ENCODE results near the gene C11orf68. TPM values are rescaled to one million over a fixed set of nuclear protein-coding genes. Genes with fewer than 3 reads are reported as not detected.

Gene C11orf68
- total RNA-seq, 1 donor from 2014 or later = 31.2 TPM

GRCh38 chr11:65886826-65887722 lies 31.8 kb downstream of the C11orf68 start:
- H3K4me3 Mint-ChIP-seq = peak overlapping the region; percentile 98
- H3K36me3 Mint-ChIP-seq = peaks cover 5% of the 10 kb centered on the region
- no peaks in the 10 kb centered on the region for H3K9me3 Mint-ChIP-seq
- peak overlapping the region; percentile 83 for H3K27ac Mint-ChIP-seq
- TF ChIP-seq CTCF (conservative IDR thresholded peaks at IDR 0.05) = no peak
- DNase-seq (ENCODE audit: extremely low spot score, unreplicated experiment) = no peak
- H3K27me3 Mint-ChIP-seq = peaks cover 8% of the 10 kb centered on the region
- peaks cover 31% of the 10 kb centered on the region for H3K4me1 Mint-ChIP-seq (ENCODE audit: unreplicated experiment)

- Mint-ChIP-seq H3K4me1 (ENCODE audit: unreplicated experiment) (peaks cover 30% of the 10 kb centered on the region), H3K9me3 (no peaks in the 10 kb centered on the region), H3K4me3 (peak overlapping the region; percentile 98), H3K36me3 (peaks cover 5% of the 10 kb centered on the region), H3K27me3 (peaks cover 7% of the 10 kb centered on the region), H3K27ac (no peak overlapping the region)
- TF ChIP-seq CTCF (conservative IDR thresholded peaks at IDR 0.05) = no peak
- DNase-seq (ENCODE audit: extremely low spot score, unreplicated experiment) = no peak
Measured at GRCh38 chr11:65885808-65886536, 32.9 kb downstream of the C11orf68 start.

- no peak for DNase-seq (ENCODE audit: extremely low spot score, unreplicated experiment)
- peaks cover 28% of the 10 kb centered on the region for H3K4me1 Mint-ChIP-seq (ENCODE audit: unreplicated experiment)
- H3K4me3 Mint-ChIP-seq = peak overlapping the region; percentile 20
- H3K36me3 Mint-ChIP-seq = peaks cover 5% of the 10 kb centered on the region
- H3K9me3 Mint-ChIP-seq = no peaks in the 10 kb centered on the region
- H3K27me3 Mint-ChIP-seq = peaks cover 7% of the 10 kb centered on the region
- no peak overlapping the region for H3K27ac Mint-ChIP-seq
- no peak for TF ChIP-seq CTCF (conservative IDR thresholded peaks at IDR 0.05)
Measured at GRCh38 chr11:65885231-65885630, 33.6 kb downstream of the C11orf68 start.

GRCh38 chr11:65884716-65885092 lies 34.2 kb downstream of the C11orf68 start:
- Mint-ChIP-seq H3K27ac (peak overlapping the region; percentile 43), H3K4me3 (peak overlapping the region; percentile 79), H3K36me3 (peaks cover 5% of the 10 kb centered on the region), H3K9me3 (no peaks in the 10 kb centered on the region), H3K27me3 (peaks cover 2% of the 10 kb centered on the region), H3K4me1 (ENCODE audit: unreplicated experiment) (peaks cover 23% of the 10 kb centered on the region)
- DNase-seq (ENCODE audit: extremely low spot score, unreplicated experiment) = no peak
- TF ChIP-seq CTCF (conservative IDR thresholded peaks at IDR 0.05) = peak; percentile 99

GRCh38 chr11:65883786-65884715 lies 34.8 kb downstream of the C11orf68 start:
- no peak for DNase-seq (ENCODE audit: extremely low spot score, unreplicated experiment)
- Mint-ChIP-seq H3K4me1 (ENCODE audit: unreplicated experiment) (peaks cover 17% of the 10 kb centered on the region), H3K27ac (peak overlapping the region; percentile 43), H3K9me3 (no peaks in the 10 kb centered on the region), H3K4me3 (peak overlapping the region; percentile 79), H3K36me3 (peaks cover 5% of the 10 kb centered on the region), H3K27me3 (no peaks in the 10 kb centered on the region)
- TF ChIP-seq CTCF (conservative IDR thresholded peaks at IDR 0.05) = no peak
